H1 (cell line): ENCODE data around the gene TBC1D4. TPM values are rescaled to one million over a fixed set of nuclear protein-coding genes. Genes with fewer than 3 reads are reported as not detected.

Experiments
- CHD7 ChIP-seq: fragments of 300-600 bp; sonication (generic); IDR thresholded peaks from 2 replicates; pipeline ENCODE4 v1.7.1; 2012; ENCODE audit warnings: low read length, moderate library complexity, mild to moderate bottlenecking, inconsistent platforms; ENCODE audit not compliant: insufficient replicate concordance
- polyA plus RNA-seq, 7 experiments: library from polyadenylated mRNA; depleted of rRNA in 3 of 7; stranded (reverse) in 5 of 7; unstranded in 2 of 7; fragments of >200 nt in 5 of 7; fragments of 200-250 nt in 2 of 7; gene quantifications; 1 replicate in 5 of 7; 2 replicates in 1 of 7; 4 replicates in 1 of 7; pipeline versions ENCODE4 v1.2.1 to v1.2.3, GENCODE V29; 2011 to 2013; ENCODE audit warnings: missing spikeins in 2 of 7, mixed read lengths in 2 of 7
- total RNA-seq: library from RNA; stranded (reverse); fragmentation: NEBNext Ultra II Directional; extraction: Animal tissue kit (Norgen Biotek cat#: 25700); gene quantifications from 2 replicates; pipeline ENCODE4 v1.2.1, GENCODE V29; 2021

Gene TBC1D4
- total and polyA plus RNA-seq, 2 of the 8 experiments (the other 6 are each of a cell fraction or from before 2014, with no cell fraction given), result 16.7 to 39.0 TPM

- no peak for TF ChIP-seq CHD7
- TF ChIP-seq, all 59 proteins: peak for 0
These were observed 9.4 kb upstream of the TBC1D4 start (continued) for GRCh38 chr13:75491376-75491775.
